Hepatocyte (in vitro differentiated cells): ENCODE measurements around the gene DAB2IP. TPM values are rescaled to one million over a fixed set of nuclear protein-coding genes. Genes with fewer than 3 reads are reported as not detected.
A peak's percentile ranks its signal among the peaks of the same experiment; 100 is the strongest.

Source experiments
- DNase-seq: peaks from one replicate; pipeline ENCODE4 v3.0.0-alpha.2; 2016; ENCODE audit warnings: low spot score
- H2AFZ ChIP-seq: fragments of 200-600 bp; sonication (generic); 2 replicates; pipeline ENCODE4 v1.6.0; 2016; ENCODE audit warnings: antibody characterized with exemption, mild to moderate bottlenecking
- H3K27ac ChIP-seq: fragments of 200-600 bp; sonication (generic); 2 replicates; pipeline ENCODE4 v1.5.1; 2016; ENCODE audit warnings: mild to moderate bottlenecking
- H3K27me3 ChIP-seq: fragments of 200-600 bp; sonication (generic); 2 replicates; pipeline ENCODE4 v1.6.1; 2016
- H3K36me3 ChIP-seq: fragments of 200-600 bp; sonication (generic); replicated peaks from 2 replicates; pipeline ENCODE4 v1.5.1; 2016; ENCODE audit warnings: low read depth; ENCODE audit not compliant: insufficient read depth
- H3K4me1 ChIP-seq: fragments of 200-600 bp; sonication (generic); 2 replicates; pipeline ENCODE4 v1.5.1; 2016; ENCODE audit warnings: mild to moderate bottlenecking, moderate library complexity; ENCODE audit not compliant: insufficient read depth
- H3K4me2 ChIP-seq: fragments of 200-600 bp; sonication (generic); 2 replicates; pipeline ENCODE4 v1.6.0; 2016
- H3K4me3 ChIP-seq: fragments of 200-600 bp; sonication (generic); 2 replicates; pipeline ENCODE4 v1.5.1; 2016; ENCODE audit warnings: mild to moderate bottlenecking
- H3K79me2 ChIP-seq: fragments of 200-600 bp; sonication (generic); 2 replicates; pipeline ENCODE4 v1.6.0; 2017; ENCODE audit warnings: mild to moderate bottlenecking
- H3K9me2 ChIP-seq: fragments of 200-600 bp; sonication (generic); replicated peaks from 2 replicates; pipeline ENCODE4 v1.6.0; 2017; ENCODE audit warnings: mild to moderate bottlenecking; ENCODE audit not compliant: insufficient read depth
- H3K9me3 ChIP-seq: fragments of 200-600 bp; sonication (generic); 2 replicates; pipeline ENCODE4 v1.5.1; 2016; ENCODE audit warnings: low read depth, mild to moderate bottlenecking
- H4K20me1 ChIP-seq: fragments of 200-600 bp; sonication (generic); 2 replicates; pipeline ENCODE4 v1.6.0; 2016; ENCODE audit warnings: mild to moderate bottlenecking; ENCODE audit not compliant: insufficient read depth, poor library complexity, severe bottlenecking
- EZH2 ChIP-seq: fragments of 200-600 bp; sonication (generic); IDR thresholded peaks from 2 replicates; pipeline ENCODE4 v1.6.1; 2016; ENCODE audit warnings: antibody characterized with exemption, mild to moderate bottlenecking, borderline replicate concordance
- EZH2phosphoT487 ChIP-seq: fragments of 200-600 bp; sonication (generic); IDR thresholded peaks from one replicate; pipeline ENCODE4 v1.6.1; 2018; ENCODE audit warnings: antibody characterized with exemption, mild to moderate bottlenecking, low read depth, moderate library complexity; ENCODE audit not compliant: unreplicated experiment, severe bottlenecking
- WGBS: methylation state at CpG from one replicate; pipeline ENCODE4 v1.1.6; 2016; ENCODE audit warnings: low lambda C conversion rate; ENCODE audit errors: missing lambda C conversion rate; 5-methylcytosine and 5-hydroxymethylcytosine counted together
- polyA plus RNA-seq: library from polyadenylated mRNA; unstranded; fragments of >200 nt; fragmentation: Nextera tagmentation; extraction: Ambion mirVana; gene quantifications from 2 replicates; pipeline ENCODE4 v1.2.1, GENCODE V29; 2016
- total RNA-seq: library from RNA; depleted of rRNA; stranded (reverse); fragments of >200 nt; gene quantifications from 2 replicates; pipeline ENCODE4 v1.2.3, GENCODE V29; 2014
- TF ChIP-seq, protein P1 (sequence below): fragments of 200-600 bp; sonication (generic); IDR thresholded peaks from 2 replicates; pipeline ENCODE4 v1.5.1; 2016; ENCODE audit warnings: antibody characterized with exemption, mild to moderate bottlenecking; ENCODE audit not compliant: poor library complexity

DAB2IP gene
- total and polyA plus RNA-seq, 2 experiments from 2014 or later: 11.6 to 31.0 TPM

DNA sequence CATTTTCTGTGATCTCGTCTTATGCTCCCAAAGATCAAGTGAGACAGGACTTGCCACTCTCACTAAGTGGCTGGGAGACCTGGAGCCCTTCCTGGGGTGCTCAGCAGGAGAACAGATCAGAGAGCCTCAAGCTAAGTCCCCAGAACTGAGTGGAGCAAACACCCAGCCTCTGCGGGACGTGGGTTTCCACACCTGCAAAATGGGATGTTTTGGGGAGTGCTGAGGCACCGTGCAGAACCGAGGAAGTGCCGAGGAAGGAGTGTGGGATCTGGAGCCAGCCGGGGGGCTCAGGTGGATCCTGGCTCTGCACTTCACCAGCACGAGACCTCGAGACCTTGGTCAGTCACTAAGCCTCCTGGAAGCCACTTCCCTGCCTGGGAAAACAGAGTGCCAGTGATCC, 166.0 kb downstream of the DAB2IP start:
- Histone ChIP-seq H4K20me1 (no peaks in the 10 kb centered on the region), H3K36me3 (no peaks in the 10 kb centered on the region), H3K4me3 (no peak overlapping the region), H3K27ac (no peak overlapping the region), H3K79me2 (no peaks in the 10 kb centered on the region), H3K4me1 (peaks cover 9% of the 10 kb centered on the region), H3K9me3 (no peaks in the 10 kb centered on the region), H3K4me2 (no peak overlapping the region), H2AFZ (no peak overlapping the region), H3K9me2 (no peaks in the 10 kb centered on the region), H3K27me3 (no peaks in the 10 kb centered on the region)
- WGBS: 83% methylated on average over 9 of the region's 9 CpGs
- TF ChIP-seq EZH2phosphoT487: no peak
- TF ChIP-seq, protein P1, sequence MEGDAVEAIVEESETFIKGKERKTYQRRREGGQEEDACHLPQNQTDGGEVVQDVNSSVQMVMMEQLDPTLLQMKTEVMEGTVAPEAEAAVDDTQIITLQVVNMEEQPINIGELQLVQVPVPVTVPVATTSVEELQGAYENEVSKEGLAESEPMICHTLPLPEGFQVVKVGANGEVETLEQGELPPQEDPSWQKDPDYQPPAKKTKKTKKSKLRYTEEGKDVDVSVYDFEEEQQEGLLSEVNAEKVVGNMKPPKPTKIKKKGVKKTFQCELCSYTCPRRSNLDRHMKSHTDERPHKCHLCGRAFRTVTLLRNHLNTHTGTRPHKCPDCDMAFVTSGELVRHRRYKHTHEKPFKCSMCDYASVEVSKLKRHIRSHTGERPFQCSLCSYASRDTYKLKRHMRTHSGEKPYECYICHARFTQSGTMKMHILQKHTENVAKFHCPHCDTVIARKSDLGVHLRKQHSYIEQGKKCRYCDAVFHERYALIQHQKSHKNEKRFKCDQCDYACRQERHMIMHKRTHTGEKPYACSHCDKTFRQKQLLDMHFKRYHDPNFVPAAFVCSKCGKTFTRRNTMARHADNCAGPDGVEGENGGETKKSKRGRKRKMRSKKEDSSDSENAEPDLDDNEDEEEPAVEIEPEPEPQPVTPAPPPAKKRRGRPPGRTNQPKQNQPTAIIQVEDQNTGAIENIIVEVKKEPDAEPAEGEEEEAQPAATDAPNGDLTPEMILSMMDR: no peak
- no peak for TF ChIP-seq EZH2
- DNase-seq: no peak

DNA sequence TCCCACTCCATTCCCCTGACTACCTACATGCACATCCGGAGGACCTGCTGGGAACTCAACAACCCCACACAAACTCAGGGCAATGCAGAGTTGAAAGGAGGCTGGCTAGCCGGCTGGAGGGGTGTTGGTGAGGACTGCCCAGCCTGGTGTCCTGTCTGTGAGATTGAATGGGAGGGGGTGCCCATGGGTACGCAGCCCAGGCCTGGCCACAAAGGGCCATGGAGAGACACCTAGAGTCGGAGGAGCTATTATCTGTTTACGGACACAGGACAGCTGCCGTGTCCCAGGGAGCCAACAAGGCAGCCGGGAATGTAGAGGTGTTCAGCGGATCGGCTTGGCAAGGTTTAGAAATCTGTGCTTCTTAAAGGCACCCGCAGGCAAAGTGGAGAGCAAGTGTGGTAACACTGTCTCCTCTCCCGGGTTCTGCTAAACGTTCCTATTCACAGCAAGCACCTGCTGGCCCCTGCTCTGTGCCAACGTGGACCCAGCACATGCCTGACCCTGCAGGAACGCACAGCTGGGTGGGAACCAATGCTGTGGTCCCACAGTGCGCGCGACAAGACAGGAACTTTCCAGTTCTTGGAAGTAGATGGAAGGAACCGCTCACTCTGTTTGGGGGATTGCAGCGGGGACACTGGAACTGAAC, 166.7 kb downstream of the DAB2IP start:
- no peaks in the 10 kb centered on the region for H3K27me3 ChIP-seq
- 86% methylated on average over 19 of the region's 19 CpGs for WGBS
- TF ChIP-seq, protein P1: no peak
- TF ChIP-seq EZH2phosphoT487 (no peak), EZH2 (no peak)
- H3K36me3 ChIP-seq: no peaks in the 10 kb centered on the region
- H3K4me2 ChIP-seq: no peak overlapping the region
- no peak overlapping the region for H2AFZ ChIP-seq
- no peaks in the 10 kb centered on the region for H3K9me3 ChIP-seq
- H3K4me1 ChIP-seq: peaks cover 9% of the 10 kb centered on the region
- DNase-seq: no peak
- H3K9me2 ChIP-seq: no peaks in the 10 kb centered on the region
- no peak overlapping the region for H3K4me3 ChIP-seq
- H3K27ac ChIP-seq: no peak overlapping the region
- H3K79me2 ChIP-seq: no peaks in the 10 kb centered on the region
- H4K20me1 ChIP-seq: no peaks in the 10 kb centered on the region

DNA sequence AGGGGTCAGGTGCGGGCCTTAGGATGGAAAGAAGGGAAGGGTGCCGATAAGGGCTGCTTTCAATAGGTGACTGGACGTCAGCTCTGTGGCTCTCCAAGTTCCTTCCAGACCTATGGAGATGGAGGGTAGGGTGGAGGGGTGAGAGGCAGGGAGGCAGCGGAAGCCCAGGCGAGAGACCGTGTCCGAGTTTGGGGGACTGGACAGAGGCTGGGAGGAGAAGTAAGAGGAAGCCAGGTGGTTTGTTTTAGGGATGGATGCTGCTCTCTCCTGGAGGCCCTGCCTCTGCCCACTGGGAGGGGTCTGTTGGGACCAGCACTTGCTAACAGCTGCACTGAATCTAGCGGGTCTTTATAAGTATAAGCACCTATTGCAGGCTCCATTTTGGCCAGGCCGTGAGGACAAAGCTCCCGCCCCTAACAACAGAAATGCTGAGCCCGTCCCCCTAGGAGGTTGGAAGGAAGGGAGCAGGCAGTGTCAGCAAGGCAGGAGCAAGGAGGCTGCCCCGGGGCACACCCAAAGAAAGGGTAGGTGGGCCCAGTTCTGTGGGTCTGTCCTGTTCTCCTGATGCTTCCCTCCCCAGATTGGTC, 167.5 kb downstream of the DAB2IP start:
- Histone ChIP-seq H4K20me1 (no peaks in the 10 kb centered on the region), H3K9me2 (no peaks in the 10 kb centered on the region), H2AFZ (no peak overlapping the region), H3K27me3 (no peaks in the 10 kb centered on the region), H3K9me3 (no peaks in the 10 kb centered on the region), H3K36me3 (no peaks in the 10 kb centered on the region), H3K79me2 (no peaks in the 10 kb centered on the region), H3K4me1 (peaks cover 9% of the 10 kb centered on the region), H3K4me2 (peak overlapping the region; percentile 74), H3K27ac (peak overlapping the region; percentile 14), H3K4me3 (no peak overlapping the region)
- TF ChIP-seq, protein P1: no peak
- TF ChIP-seq EZH2phosphoT487 (no peak), EZH2 (no peak)
- no peak for DNase-seq
- WGBS: 75% methylated on average over 12 of the region's 12 CpGs
